Panc1 (cell line): ENCODE measurements around the gene KCTD12. TPM values are rescaled to one million over a fixed set of nuclear protein-coding genes. Genes with fewer than 3 reads are reported as not detected.

Experiments
- ATAC-seq: fragments of 200-7000 bp; cut with Tn5 transposase; 2 replicates; pipeline ENCODE4 v1.9.1; 2020; ENCODE audit warnings: mild to moderate bottlenecking, moderate library complexity
- BruUV-seq: library from RNA; stranded (reverse); fragments of 400-500 nt; replicated peaks from 2 replicates; lab custom pipeline; 2021; lab: Mats Ljungman, UMichigan
- CTCF ChIA-PET: fragments of 300-600 bp; sonication (Branson Sonifier 250); formaldehyde crosslinking; loops from one replicate; lab custom pipeline; 2022; ENCODE audit warnings: antibody characterized with exemption; lab: Charles Lee
- POLR2A ChIA-PET: fragments of 300-600 bp; sonication (Branson Sonifier 250); formaldehyde crosslinking; loops from one replicate; lab custom pipeline; 2022; ENCODE audit warnings: antibody characterized with exemption; lab: Charles Lee
- DNase-seq: peaks from one replicate; pipeline ENCODE4 v3.0.0-alpha.2; 2010; ENCODE audit warnings: low read depth, low spot score
- H3K27ac ChIP-seq: 2 replicates; pipeline ENCODE4 v1.5.1; 2011; ENCODE audit warnings: mild to moderate bottlenecking, low read length, inconsistent platforms
- H3K27me3 ChIP-seq: fragments of 200-500 bp; sonication (Bioruptor generic); 2 replicates; pipeline ENCODE4 v1.6.0; 2014; ENCODE audit warnings: low read length, inconsistent platforms; ENCODE audit not compliant: control insufficient read depth, insufficient read depth
- H3K36me3 ChIP-seq: fragments of 200-500 bp; sonication (Bioruptor generic); 2 replicates; pipeline ENCODE4 v1.5.1; 2014; ENCODE audit warnings: inconsistent platforms, mild to moderate bottlenecking, low read length, moderate library complexity; ENCODE audit not compliant: control insufficient read depth, insufficient read depth
- H3K4me1 ChIP-seq: 2 replicates; pipeline ENCODE4 v1.5.1; 2011; ENCODE audit warnings: inconsistent platforms, mild to moderate bottlenecking, low read length, moderate library complexity; ENCODE audit not compliant: control insufficient read depth, insufficient read depth
- H3K4me3 ChIP-seq, 2 experiments: 2 replicates each; pipeline ENCODE4 v1.5.1; 2011 to 2012; ENCODE audit warnings: low read depth in 2 of 2, low read length in 2 of 2, mild to moderate bottlenecking in 2 of 2, inconsistent platforms in 1 of 2, moderate library complexity in 1 of 2
- H3K9me3 ChIP-seq: fragments of 200-500 bp; sonication (Bioruptor generic); 2 replicates; pipeline ENCODE4 v1.5.1; 2014; ENCODE audit warnings: low read depth, mild to moderate bottlenecking, inconsistent platforms, low read length, moderate library complexity; ENCODE audit not compliant: control insufficient read depth, insufficient read depth
- CTCF ChIP-seq: fragments of 450-650 bp; IDR thresholded peaks from 2 replicates; pipeline ENCODE4 v1.5.1; 2017; ENCODE audit warnings: mild to moderate bottlenecking
- POLR2AphosphoS5 ChIP-seq: IDR thresholded peaks from 2 replicates; pipeline ENCODE4 v1.6.1; 2012; ENCODE audit warnings: mild to moderate bottlenecking, low read depth, low read length, moderate library complexity
- SIN3A ChIP-seq: IDR thresholded peaks from 2 replicates; pipeline ENCODE4 v1.6.1; 2012; ENCODE audit warnings: low read depth, mild to moderate bottlenecking, low read length, moderate library complexity, borderline replicate concordance; ENCODE audit not compliant: insufficient read depth
- TCF7L2 ChIP-seq: IDR thresholded peaks from 2 replicates; pipeline ENCODE4 v1.6.1; 2011; ENCODE audit warnings: mild to moderate bottlenecking, low read depth, low read length, inconsistent platforms
- in situ Hi-C: cut with HindIII; loops from 2 replicates; pipeline ENCODE4 v1.10.0; 2016; ENCODE audit warnings: low sequenced_read_pairs, low pct_unique_long_range_greater_than_20kb
- intact Hi-C: fragments of 100-400 bp; cut with micrococcal nuclease; formaldehyde crosslinking; loops from one replicate; pipeline ENCODE4 v1.10.0; 2022; ENCODE audit not compliant: unreplicated experiment
- total RNA-seq: library from RNA; stranded (reverse); gene quantifications from one replicate; pipeline ENCODE4 v1.2.1, GENCODE V29; 2021; ENCODE audit not compliant: unreplicated experiment
- TF ChIP-seq, protein P1 (sequence below), 2 experiments: IDR thresholded peaks; 2 replicates each; pipeline ENCODE4 v1.6.1; 2011 to 2012; ENCODE audit warnings: low read depth in 2 of 2, control low read depth in 1 of 2, low read length in 1 of 2, mild to moderate bottlenecking in 1 of 2, moderate library complexity in 1 of 2; ENCODE audit not compliant: insufficient read depth in 1 of 2

KCTD12 gene
- total RNA-seq, 1 experiment from 2014 or later: 0.90 TPM

- in situ Hi-C loops: no loop called here
- intact Hi-C loops: no loop called here
Measured at GRCh38 chr13:76864259-76864658, 21.9 kb downstream of the KCTD12 start.

DNA sequence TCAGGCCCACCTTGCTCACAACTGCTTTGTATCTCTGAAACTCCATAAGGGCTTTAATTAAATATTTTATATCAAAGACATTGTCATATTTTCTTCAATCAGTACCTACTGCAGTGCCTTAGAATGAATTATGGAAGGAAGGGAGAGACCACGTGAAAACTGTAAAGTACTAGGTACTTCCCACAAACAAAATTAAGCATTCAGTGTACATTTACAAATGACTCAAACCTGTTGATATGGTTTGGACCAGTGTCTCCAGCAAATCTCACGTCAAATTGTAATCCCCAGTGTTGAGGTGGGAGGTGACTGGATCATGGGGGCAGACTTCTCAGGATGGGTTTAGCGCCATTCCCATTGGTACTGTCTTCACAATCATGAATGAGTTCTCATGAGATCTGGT lies 23.2 kb downstream of the KCTD12 start:
- Histone ChIP-seq H3K27ac (no peak overlapping the region), H3K4me1 (no peaks in the 10 kb centered on the region), H3K27me3 (no peaks in the 10 kb centered on the region), H3K9me3 (no peaks in the 10 kb centered on the region), H3K36me3 (no peaks in the 10 kb centered on the region), H3K4me3 (no peak overlapping the region)
- no TSS peak for BruUV-seq
- TF ChIP-seq, protein P1, sequence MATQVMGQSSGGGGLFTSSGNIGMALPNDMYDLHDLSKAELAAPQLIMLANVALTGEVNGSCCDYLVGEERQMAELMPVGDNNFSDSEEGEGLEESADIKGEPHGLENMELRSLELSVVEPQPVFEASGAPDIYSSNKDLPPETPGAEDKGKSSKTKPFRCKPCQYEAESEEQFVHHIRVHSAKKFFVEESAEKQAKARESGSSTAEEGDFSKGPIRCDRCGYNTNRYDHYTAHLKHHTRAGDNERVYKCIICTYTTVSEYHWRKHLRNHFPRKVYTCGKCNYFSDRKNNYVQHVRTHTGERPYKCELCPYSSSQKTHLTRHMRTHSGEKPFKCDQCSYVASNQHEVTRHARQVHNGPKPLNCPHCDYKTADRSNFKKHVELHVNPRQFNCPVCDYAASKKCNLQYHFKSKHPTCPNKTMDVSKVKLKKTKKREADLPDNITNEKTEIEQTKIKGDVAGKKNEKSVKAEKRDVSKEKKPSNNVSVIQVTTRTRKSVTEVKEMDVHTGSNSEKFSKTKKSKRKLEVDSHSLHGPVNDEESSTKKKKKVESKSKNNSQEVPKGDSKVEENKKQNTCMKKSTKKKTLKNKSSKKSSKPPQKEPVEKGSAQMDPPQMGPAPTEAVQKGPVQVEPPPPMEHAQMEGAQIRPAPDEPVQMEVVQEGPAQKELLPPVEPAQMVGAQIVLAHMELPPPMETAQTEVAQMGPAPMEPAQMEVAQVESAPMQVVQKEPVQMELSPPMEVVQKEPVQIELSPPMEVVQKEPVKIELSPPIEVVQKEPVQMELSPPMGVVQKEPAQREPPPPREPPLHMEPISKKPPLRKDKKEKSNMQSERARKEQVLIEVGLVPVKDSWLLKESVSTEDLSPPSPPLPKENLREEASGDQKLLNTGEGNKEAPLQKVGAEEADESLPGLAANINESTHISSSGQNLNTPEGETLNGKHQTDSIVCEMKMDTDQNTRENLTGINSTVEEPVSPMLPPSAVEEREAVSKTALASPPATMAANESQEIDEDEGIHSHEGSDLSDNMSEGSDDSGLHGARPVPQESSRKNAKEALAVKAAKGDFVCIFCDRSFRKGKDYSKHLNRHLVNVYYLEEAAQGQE (IDR thresholded peaks at IDR 0.05; ENCODE audit: insufficient read depth in 1 of 2, low read depth in 2 of 2, low read length in 1 of 2): no peak
- no peak for TF ChIP-seq TCF7L2
- TF ChIP-seq SIN3A: no peak
- TF ChIP-seq POLR2AphosphoS5: no peak
- TF ChIP-seq CTCF: no peak
- intact Hi-C loops: no loop called here
- in situ Hi-C loops: no loop called here
- ChIA-PET CTCF (no interaction called here), POLR2A (no interaction called here)
- DNase-seq: no peak
- ATAC-seq: no peak

More at GRCh38 chr13:76864259-76864658, 21.9 kb downstream of the KCTD12 start:
- ATAC-seq: no peak
- POLR2A ChIA-PET: no interaction called here
- H3K27me3 ChIP-seq: no peaks in the 10 kb centered on the region
- no peak overlapping the region for H3K27ac ChIP-seq
- H3K4me1 ChIP-seq: no peaks in the 10 kb centered on the region
- no peak for TF ChIP-seq SIN3A
- TF ChIP-seq, protein P1 (IDR thresholded peaks at IDR 0.05; ENCODE audit: insufficient read depth in 1 of 2, low read depth in 2 of 2, low read length in 1 of 2): no peak
- no peak for TF ChIP-seq CTCF
- TF ChIP-seq POLR2AphosphoS5: no peak
- no peak for TF ChIP-seq TCF7L2
- no peak overlapping the region for H3K4me3 ChIP-seq
- CTCF ChIA-PET: no interaction called here
- H3K36me3 ChIP-seq: no peaks in the 10 kb centered on the region
- BruUV-seq: no TSS peak
- DNase-seq: no peak
- no peaks in the 10 kb centered on the region for H3K9me3 ChIP-seq
